Stimulated activated naive B cell treated with anti-CD40 and anti-IgM and Interleukin-4, amounts not matched to agents 10 μg/mL and 1 μg/mL and 100 μg/mL, for 72 hours (primary cell): ENCODE measurements around the gene IRF2BP2.

Experiments used
- ATAC-seq, 2 donors: fragments of 150-1000 bp; cut with Tn5 transposase; replicated peaks; 2 replicates each; pipeline ENCODE4 v1.10.0; 2021; ENCODE audit warnings: moderate library complexity in 1 of 2
- DNase-seq: peaks from one replicate; pipeline ENCODE4 v3.0.0; 2021
- H3K27ac Mint-ChIP-seq: one replicate; pipeline ENCODE4 v1.8.0; 2022; ENCODE audit warnings: mild to moderate bottlenecking, mixed read lengths
- H3K27me3 Mint-ChIP-seq, 2 donors: one replicate each; pipeline ENCODE4 v1.8.0; 2022; ENCODE audit warnings: mixed read lengths in 2 of 2
- H3K36me3 Mint-ChIP-seq, 2 donors: one replicate each; pipeline ENCODE4 v1.8.0; 2022; ENCODE audit warnings: mixed read lengths in 2 of 2, mild to moderate bottlenecking in 1 of 2
- H3K4me1 Mint-ChIP-seq, 2 donors: one replicate each; pipeline ENCODE4 v1.8.0; 2022; ENCODE audit warnings: mixed read lengths in 2 of 2, mild to moderate bottlenecking in 1 of 2
- H3K4me3 Mint-ChIP-seq, 2 donors: one replicate each; pipeline ENCODE4 v1.8.0; 2022; ENCODE audit warnings: mild to moderate bottlenecking in 2 of 2, mixed read lengths in 2 of 2, moderate library complexity in 1 of 2
- H3K9me3 Mint-ChIP-seq, 2 donors: one replicate each; pipeline ENCODE4 v1.8.0; 2022; ENCODE audit warnings: mixed read lengths in 2 of 2, mild to moderate bottlenecking in 1 of 2

IRF2BP2 gene

DNA sequence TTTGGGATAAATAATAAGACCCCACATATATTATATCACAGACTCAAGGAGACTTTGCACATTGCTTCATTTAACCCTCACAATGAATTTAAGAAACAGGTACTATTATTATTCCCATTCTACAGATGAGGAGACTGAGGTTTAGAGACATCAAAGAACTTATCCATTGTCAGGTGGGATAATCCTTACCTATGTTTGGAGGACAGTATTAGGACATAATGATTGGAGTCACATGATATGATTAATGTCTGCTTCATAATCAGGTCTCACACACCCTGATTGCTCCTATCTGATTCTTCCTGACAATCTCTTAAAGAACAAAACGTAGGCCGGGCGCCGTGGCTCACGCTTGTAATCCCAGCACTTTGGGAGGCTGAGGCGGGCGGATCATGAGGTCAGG is 16.9 kb downstream of the IRF2BP2 start:
- H3K9me3 Mint-ChIP-seq: no peaks in the 10 kb centered on the region
- H3K27ac Mint-ChIP-seq: no peak overlapping the region
- ATAC-seq (no peak), DNase-seq (no peak)
- H3K4me1 Mint-ChIP-seq: no peaks in the 10 kb centered on the region
- H3K27me3 Mint-ChIP-seq: no peaks in the 10 kb centered on the region
- peaks cover 3 to 6% of the 10 kb centered on the region in 2 donors for H3K36me3 Mint-ChIP-seq
- H3K4me3 Mint-ChIP-seq: no peak overlapping the region

DNA sequence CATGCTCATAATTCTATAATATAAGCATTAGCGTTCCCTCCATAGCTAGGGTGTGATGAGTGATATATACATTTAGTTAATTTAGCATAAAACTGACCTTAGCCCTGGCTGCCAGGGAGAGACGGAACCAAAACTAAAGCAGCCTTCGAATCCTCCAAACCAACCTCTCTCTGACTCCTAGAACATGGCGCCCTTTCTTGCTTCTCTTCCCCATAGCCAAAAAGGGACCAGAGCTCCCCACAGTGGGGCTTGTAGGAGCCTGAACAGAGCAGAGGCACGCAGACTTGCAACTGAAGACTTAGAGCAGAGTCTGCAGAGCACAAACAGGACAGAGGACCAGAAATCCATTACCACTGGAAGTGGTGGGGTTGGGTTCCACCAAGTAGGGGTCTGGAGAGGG is 17.7 kb downstream of the IRF2BP2 start:
- H3K4me1 Mint-ChIP-seq: no peaks in the 10 kb centered on the region
- H3K27me3 Mint-ChIP-seq: no peaks in the 10 kb centered on the region

GRCh38 chr1:234591131-234591530 is 18.8 kb downstream of the IRF2BP2 start:
- H3K9me3 Mint-ChIP-seq: no peaks in the 10 kb centered on the region
- H3K4me1 Mint-ChIP-seq: peaks cover 0 to 4% of the 10 kb centered on the region in 2 donors
- peaks cover 0 to 9% of the 10 kb centered on the region in 2 donors for H3K27me3 Mint-ChIP-seq
- no peak overlapping the region for H3K27ac Mint-ChIP-seq
- no peak for ATAC-seq
- DNase-seq: no peak
- H3K36me3 Mint-ChIP-seq: peaks cover 3% of the 10 kb centered on the region in 2 donors
- H3K4me3 Mint-ChIP-seq: no peak overlapping the region

More for the DNA sequence above, 17.7 kb downstream of the IRF2BP2 start:
- no peaks in the 10 kb centered on the region for H3K9me3 Mint-ChIP-seq
- DNase-seq (no peak), ATAC-seq (no peak)
- H3K4me3 Mint-ChIP-seq: no peak overlapping the region
- peaks cover 3 to 6% of the 10 kb centered on the region in 2 donors for H3K36me3 Mint-ChIP-seq
- H3K27ac Mint-ChIP-seq: no peak overlapping the region

DNA sequence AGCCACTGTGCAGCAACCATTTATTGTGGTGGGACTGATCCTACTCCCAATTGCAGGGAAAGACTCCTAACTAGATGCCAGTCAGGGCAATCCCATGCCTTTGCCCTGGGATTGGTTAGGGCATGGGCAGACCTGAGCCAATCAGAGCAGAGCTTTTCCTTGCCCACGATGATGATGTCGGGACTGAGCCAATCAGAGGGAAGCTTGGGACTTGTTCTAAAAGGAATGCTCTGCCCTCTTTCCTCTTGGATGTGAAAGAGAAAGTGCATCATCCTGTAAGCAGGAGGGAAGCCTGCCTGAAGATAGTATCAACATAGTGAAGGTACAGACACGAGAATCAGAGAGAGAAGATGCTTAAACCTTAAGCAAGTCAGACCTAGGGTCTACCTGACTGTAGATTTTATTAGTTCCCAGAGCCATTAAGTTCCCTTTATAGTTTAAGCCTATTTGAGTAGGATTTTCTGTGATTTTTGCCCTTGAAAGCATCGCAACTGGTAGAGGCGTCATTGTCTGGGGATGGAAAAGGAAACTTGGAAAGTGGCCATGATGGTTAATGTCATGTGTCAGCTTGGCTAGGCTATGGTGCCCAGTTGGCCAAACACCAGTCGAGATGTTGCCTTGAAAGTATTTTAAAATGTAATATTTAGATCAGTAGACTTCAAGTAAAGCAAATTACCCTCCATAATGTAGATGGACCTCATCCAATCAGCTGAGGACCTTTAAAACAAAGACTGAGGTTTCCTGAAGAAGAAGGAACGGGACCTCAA is 19.9 kb downstream of the IRF2BP2 start:
- Mint-ChIP-seq H3K27ac (no peak overlapping the region), H3K9me3 (no peaks in the 10 kb centered on the region), H3K27me3 (peaks cover 0 to 9% of the 10 kb centered on the region in 2 donors), H3K36me3 (no peaks in the 10 kb centered on the region), H3K4me3 (no peak overlapping the region), H3K4me1 (peaks cover 0 to 4% of the 10 kb centered on the region in 2 donors)
- no peak for DNase-seq
- ATAC-seq: no peak

DNA sequence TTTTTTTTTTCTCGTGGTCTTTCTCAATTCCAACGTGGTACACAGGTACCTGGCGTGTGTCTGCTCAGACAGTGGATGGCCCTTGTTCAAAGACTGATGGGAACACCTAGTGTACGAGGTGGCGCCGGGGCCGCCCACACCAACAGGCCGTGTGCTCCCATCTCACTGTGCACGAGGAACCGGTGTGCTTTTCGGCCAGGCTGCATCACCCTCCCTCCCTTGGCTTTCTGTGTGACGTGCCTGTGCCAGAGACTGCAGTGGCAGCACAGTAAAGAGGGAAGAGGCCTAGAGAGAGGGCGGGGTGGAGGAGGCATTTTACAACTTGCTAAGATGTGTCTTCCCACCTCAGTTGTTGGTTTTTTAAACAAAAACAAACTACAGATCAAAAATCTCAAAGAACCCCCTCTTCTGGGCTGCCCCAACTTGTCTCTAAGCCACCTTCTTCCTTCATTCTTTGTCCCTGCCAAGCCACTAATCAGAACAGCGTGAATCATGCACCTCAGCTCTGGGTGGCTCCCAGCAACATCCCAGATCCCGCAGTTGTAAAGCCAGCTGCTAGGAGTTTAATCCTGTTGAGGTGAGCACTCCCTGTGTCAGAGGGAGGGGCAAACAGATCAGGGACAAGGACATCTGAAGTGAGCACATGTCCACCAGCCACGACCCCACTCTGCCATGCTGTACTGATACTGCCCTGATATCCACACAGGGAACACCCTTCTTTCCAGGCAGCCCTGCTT is 20.7 kb downstream of the IRF2BP2 start:
- ATAC-seq (no peak), DNase-seq (no peak)
- H3K36me3 Mint-ChIP-seq: no peaks in the 10 kb centered on the region
- H3K27ac Mint-ChIP-seq: no peak overlapping the region
- peaks cover 0 to 4% of the 10 kb centered on the region in 2 donors for H3K4me1 Mint-ChIP-seq
- peaks cover 0 to 9% of the 10 kb centered on the region in 2 donors for H3K27me3 Mint-ChIP-seq
- H3K4me3 Mint-ChIP-seq: no peak overlapping the region
- H3K9me3 Mint-ChIP-seq: no peaks in the 10 kb centered on the region

DNA sequence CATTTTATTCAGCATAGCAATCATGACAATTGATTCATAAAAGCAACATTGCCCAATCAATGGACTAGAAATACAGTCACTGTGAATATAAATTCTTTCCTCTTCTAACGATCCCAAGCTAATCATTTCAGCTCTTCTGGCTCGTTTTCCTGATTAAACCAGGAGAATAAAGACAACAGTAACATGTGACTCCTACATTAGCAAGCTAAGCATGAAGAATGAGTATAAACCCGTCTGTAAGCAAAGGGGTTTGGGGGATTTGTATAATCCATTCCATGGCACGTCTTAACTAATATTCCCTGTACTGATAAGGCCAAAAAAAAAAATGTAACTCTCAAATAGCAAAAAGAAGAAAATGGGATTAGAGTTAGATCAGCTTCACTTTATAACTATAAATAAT is 21.6 kb downstream of the IRF2BP2 start:
- ATAC-seq (no peak), DNase-seq (no peak)
- peaks cover 0 to 4% of the 10 kb centered on the region in 2 donors for H3K4me1 Mint-ChIP-seq
- no peak overlapping the region for H3K4me3 Mint-ChIP-seq
- H3K27me3 Mint-ChIP-seq: peaks cover 0 to 9% of the 10 kb centered on the region in 2 donors
- no peak overlapping the region for H3K27ac Mint-ChIP-seq
- H3K36me3 Mint-ChIP-seq: no peaks in the 10 kb centered on the region
- no peaks in the 10 kb centered on the region for H3K9me3 Mint-ChIP-seq

- DNase-seq (no peak), ATAC-seq (no peak)
- Mint-ChIP-seq H3K4me3 (no peak overlapping the region), H3K27me3 (peaks cover 0 to 9% of the 10 kb centered on the region in 2 donors), H3K9me3 (no peaks in the 10 kb centered on the region), H3K36me3 (no peaks in the 10 kb centered on the region), H3K4me1 (peaks cover 0 to 4% of the 10 kb centered on the region in 2 donors), H3K27ac (no peak overlapping the region)
Measured at GRCh38 chr1:234586892-234587485, 23.0 kb downstream of the IRF2BP2 start.

DNA sequence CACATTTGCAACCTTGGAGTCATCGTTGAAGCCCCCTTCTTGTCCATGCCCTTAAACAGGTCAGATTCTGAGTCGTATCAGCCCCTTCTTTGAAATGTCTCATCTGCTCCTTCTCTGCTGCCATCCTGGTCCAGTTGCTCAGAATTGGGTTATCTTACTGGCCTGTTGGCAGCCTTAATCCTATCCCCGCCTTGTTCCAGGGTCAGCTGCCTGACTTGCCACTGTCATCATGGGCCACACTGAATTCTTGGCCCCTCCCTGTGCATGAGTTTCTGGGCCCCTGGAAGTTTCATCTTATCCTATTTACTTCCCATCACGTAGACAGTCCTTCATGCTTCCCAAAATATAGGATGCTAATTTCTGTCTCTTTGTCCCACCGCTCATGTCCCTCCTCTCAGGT is 23.7 kb downstream of the IRF2BP2 start:
- H3K36me3 Mint-ChIP-seq: no peaks in the 10 kb centered on the region
- H3K4me3 Mint-ChIP-seq: no peak overlapping the region

GRCh38 chr1:234585330-234586055 is 24.5 kb downstream of the IRF2BP2 start:
- peaks cover 0 to 9% of the 10 kb centered on the region in 2 donors for H3K27me3 Mint-ChIP-seq
- H3K36me3 Mint-ChIP-seq: no peaks in the 10 kb centered on the region
- no peak for ATAC-seq
- peaks cover 0 to 3% of the 10 kb centered on the region in 2 donors for H3K9me3 Mint-ChIP-seq
- no peak overlapping the region for H3K27ac Mint-ChIP-seq
- no peak overlapping the region for H3K4me3 Mint-ChIP-seq
- DNase-seq: no peak
- peaks cover 0 to 4% of the 10 kb centered on the region in 2 donors for H3K4me1 Mint-ChIP-seq

More for the DNA sequence above, 23.7 kb downstream of the IRF2BP2 start:
- no peaks in the 10 kb centered on the region for H3K9me3 Mint-ChIP-seq
- peaks cover 0 to 9% of the 10 kb centered on the region in 2 donors for H3K27me3 Mint-ChIP-seq
- peaks cover 0 to 4% of the 10 kb centered on the region in 2 donors for H3K4me1 Mint-ChIP-seq
- no peak for DNase-seq
- no peak for ATAC-seq
- H3K27ac Mint-ChIP-seq: no peak overlapping the region

GRCh38 chr1:234584926-234585325 is 25.1 kb downstream of the IRF2BP2 start:
- Mint-ChIP-seq H3K4me1 (peaks cover 0 to 4% of the 10 kb centered on the region in 2 donors), H3K4me3 (no peak overlapping the region), H3K9me3 (peaks cover 0 to 3% of the 10 kb centered on the region in 2 donors), H3K36me3 (no peaks in the 10 kb centered on the region), H3K27ac (no peak overlapping the region), H3K27me3 (peaks cover 0 to 9% of the 10 kb centered on the region in 2 donors)
- DNase-seq (no peak), ATAC-seq (no peak)

- Mint-ChIP-seq H3K27me3 (peaks cover 0 to 9% of the 10 kb centered on the region in 2 donors), H3K27ac (no peak overlapping the region), H3K4me3 (no peak overlapping the region), H3K9me3 (peaks cover 0 to 3% of the 10 kb centered on the region in 2 donors), H3K4me1 (peaks cover 0 to 4% of the 10 kb centered on the region in 2 donors), H3K36me3 (no peaks in the 10 kb centered on the region)
- DNase-seq (no peak), ATAC-seq (no peak)
Measured at GRCh38 chr1:234584420-234584805, 25.6 kb downstream of the IRF2BP2 start.

DNA sequence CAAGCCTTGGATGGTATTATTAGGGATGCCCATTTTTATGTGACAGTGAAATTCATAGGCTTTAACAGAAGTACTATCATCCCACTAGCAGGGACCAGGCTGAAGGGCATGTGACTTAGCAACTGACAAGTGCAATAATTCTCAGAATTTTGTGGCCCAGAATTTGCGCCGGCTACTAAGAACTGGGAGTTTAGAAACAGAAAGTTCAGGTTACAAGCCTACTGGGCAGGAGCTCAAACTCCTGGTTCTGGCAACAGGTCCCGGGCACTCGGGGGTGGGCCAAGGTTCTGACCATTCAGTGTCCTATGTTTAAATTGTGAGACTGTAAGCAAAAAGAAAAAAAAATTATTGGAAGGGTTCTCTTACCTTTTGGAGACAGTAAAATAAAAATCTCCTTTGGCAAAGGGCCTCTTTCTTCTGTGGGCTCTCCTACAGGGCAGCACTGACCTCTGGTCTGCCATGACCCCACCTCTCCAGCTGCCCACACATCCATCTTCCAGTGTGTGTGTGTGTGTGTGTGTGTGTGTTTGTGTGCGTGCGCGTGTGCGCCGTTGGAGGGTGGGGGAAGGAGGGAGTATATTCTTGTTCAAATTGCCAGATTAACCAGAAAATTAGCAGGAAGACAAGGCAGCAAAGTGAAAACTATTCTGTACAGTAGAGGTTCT is 26.1 kb downstream of the IRF2BP2 start:
- DNase-seq (no peak), ATAC-seq (no peak)
- no peak overlapping the region for H3K4me3 Mint-ChIP-seq
- H3K27me3 Mint-ChIP-seq: peaks cover 0 to 9% of the 10 kb centered on the region in 2 donors
- peaks cover 0 to 3% of the 10 kb centered on the region in 2 donors for H3K9me3 Mint-ChIP-seq
- H3K4me1 Mint-ChIP-seq: peaks cover 0 to 4% of the 10 kb centered on the region in 2 donors
- H3K36me3 Mint-ChIP-seq: no peaks in the 10 kb centered on the region
- H3K27ac Mint-ChIP-seq: no peak overlapping the region

GRCh38 chr1:234582681-234583301 is 27.2 kb downstream of the IRF2BP2 start:
- peaks cover 0 to 3% of the 10 kb centered on the region in 2 donors for H3K9me3 Mint-ChIP-seq
- H3K4me1 Mint-ChIP-seq: peaks cover 0 to 4% of the 10 kb centered on the region in 2 donors
- DNase-seq (no peak), ATAC-seq (no peak)
- H3K27me3 Mint-ChIP-seq: peaks cover 0 to 9% of the 10 kb centered on the region in 2 donors
- no peak overlapping the region for H3K27ac Mint-ChIP-seq
- no peak overlapping the region for H3K4me3 Mint-ChIP-seq
- no peaks in the 10 kb centered on the region for H3K36me3 Mint-ChIP-seq
